ENCODE measurements around the gene KIF4B.

DNA sequence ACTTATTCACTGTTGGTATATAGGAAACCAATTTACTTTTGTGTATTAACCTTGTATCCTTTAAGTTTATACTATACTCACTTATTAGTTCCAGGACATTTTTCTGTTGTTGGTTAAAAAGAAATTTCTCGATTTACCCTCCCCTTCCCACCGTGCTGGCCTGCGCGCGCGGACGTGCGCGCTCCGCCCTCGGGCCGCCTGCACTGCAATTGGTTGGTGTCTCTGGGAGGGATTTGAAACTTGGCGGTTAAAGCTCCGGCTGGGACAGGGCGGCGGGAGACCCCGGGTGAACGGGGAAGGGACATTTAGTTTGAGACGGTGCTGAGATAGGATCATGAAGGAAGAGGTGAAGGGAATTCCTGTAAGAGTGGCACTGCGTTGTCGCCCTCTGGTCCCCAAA lies at the start of gene KIF4B:
- TF ChIP-seq, protein P1, sequence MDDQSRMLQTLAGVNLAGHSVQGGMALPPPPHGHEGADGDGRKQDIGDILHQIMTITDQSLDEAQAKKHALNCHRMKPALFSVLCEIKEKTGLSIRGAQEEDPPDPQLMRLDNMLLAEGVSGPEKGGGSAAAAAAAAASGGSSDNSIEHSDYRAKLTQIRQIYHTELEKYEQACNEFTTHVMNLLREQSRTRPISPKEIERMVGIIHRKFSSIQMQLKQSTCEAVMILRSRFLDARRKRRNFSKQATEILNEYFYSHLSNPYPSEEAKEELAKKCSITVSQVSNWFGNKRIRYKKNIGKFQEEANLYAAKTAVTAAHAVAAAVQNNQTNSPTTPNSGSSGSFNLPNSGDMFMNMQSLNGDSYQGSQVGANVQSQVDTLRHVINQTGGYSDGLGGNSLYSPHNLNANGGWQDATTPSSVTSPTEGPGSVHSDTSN (IDR thresholded peaks at IDR 0.05) = no peak
- TF ChIP-seq, protein P2, sequence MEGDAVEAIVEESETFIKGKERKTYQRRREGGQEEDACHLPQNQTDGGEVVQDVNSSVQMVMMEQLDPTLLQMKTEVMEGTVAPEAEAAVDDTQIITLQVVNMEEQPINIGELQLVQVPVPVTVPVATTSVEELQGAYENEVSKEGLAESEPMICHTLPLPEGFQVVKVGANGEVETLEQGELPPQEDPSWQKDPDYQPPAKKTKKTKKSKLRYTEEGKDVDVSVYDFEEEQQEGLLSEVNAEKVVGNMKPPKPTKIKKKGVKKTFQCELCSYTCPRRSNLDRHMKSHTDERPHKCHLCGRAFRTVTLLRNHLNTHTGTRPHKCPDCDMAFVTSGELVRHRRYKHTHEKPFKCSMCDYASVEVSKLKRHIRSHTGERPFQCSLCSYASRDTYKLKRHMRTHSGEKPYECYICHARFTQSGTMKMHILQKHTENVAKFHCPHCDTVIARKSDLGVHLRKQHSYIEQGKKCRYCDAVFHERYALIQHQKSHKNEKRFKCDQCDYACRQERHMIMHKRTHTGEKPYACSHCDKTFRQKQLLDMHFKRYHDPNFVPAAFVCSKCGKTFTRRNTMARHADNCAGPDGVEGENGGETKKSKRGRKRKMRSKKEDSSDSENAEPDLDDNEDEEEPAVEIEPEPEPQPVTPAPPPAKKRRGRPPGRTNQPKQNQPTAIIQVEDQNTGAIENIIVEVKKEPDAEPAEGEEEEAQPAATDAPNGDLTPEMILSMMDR (IDR thresholded peaks at IDR 0.05) = no peak
- no peak for TF ChIP-seq USF2 (IDR thresholded peaks at IDR 0.05; ENCODE audit: borderline replicate concordance, low read depth, low read length)
- TF ChIP-seq RXRA (IDR thresholded peaks at IDR 0.05; ENCODE audit: borderline replicate concordance, low read depth) = no peak
- no peak for TF ChIP-seq SMC3 (IDR thresholded peaks at IDR 0.05; ENCODE audit: low read depth, low read length)
- TF ChIP-seq, protein P3, sequence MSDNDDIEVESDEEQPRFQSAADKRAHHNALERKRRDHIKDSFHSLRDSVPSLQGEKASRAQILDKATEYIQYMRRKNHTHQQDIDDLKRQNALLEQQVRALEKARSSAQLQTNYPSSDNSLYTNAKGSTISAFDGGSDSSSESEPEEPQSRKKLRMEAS (IDR thresholded peaks at IDR 0.05; ENCODE audit: low read depth) = no peak
- TF ChIP-seq POLR2AphosphoS5 (IDR thresholded peaks at IDR 0.05; ENCODE audit: low read depth, low read length) = no peak
- no peak for TF ChIP-seq EP300 (IDR thresholded peaks at IDR 0.05; ENCODE audit: borderline replicate concordance in 1 of 2, low read depth in 1 of 2, low read length in 1 of 2)
- TF ChIP-seq RCOR1 (IDR thresholded peaks at IDR 0.05; ENCODE audit: low read length) = no peak
- TF ChIP-seq, protein P4, sequence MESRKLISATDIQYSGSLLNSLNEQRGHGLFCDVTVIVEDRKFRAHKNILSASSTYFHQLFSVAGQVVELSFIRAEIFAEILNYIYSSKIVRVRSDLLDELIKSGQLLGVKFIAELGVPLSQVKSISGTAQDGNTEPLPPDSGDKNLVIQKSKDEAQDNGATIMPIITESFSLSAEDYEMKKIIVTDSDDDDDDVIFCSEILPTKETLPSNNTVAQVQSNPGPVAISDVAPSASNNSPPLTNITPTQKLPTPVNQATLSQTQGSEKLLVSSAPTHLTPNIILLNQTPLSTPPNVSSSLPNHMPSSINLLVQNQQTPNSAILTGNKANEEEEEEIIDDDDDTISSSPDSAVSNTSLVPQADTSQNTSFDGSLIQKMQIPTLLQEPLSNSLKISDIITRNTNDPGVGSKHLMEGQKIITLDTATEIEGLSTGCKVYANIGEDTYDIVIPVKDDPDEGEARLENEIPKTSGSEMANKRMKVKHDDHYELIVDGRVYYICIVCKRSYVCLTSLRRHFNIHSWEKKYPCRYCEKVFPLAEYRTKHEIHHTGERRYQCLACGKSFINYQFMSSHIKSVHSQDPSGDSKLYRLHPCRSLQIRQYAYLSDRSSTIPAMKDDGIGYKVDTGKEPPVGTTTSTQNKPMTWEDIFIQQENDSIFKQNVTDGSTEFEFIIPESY (IDR thresholded peaks at IDR 0.05; ENCODE audit: borderline replicate concordance, low read depth) = no peak
- TF ChIP-seq JUND (IDR thresholded peaks at IDR 0.05) = no peak
- TF ChIP-seq MXI1 (IDR thresholded peaks at IDR 0.05; ENCODE audit: low read depth, low read length) = no peak
- TF ChIP-seq TAF1 (IDR thresholded peaks at IDR 0.05; ENCODE audit: borderline replicate concordance, low read depth, low read length) = no peak
- no peak for TF ChIP-seq TEAD4 (IDR thresholded peaks at IDR 0.05; ENCODE audit: borderline replicate concordance, insufficient read depth)
